B cell (primary cell): ENCODE measurements around the gene COBL.

Experiments
- EZH2 ChIP-seq: IDR thresholded peaks from 2 replicates; pipeline ENCODE4 v1.6.1; 2012; ENCODE audit warnings: borderline replicate concordance, low read depth, mild to moderate bottlenecking, moderate library complexity, low read length; ENCODE audit not compliant: insufficient read depth, poor library complexity, severe bottlenecking
- TF ChIP-seq, protein P1 (sequence below): fragments of 200-600 bp; IDR thresholded peaks from one replicate; pipeline ENCODE4 v1.8.0; 2022; ENCODE audit warnings: antibody characterized with exemption, mild to moderate bottlenecking

DNA sequence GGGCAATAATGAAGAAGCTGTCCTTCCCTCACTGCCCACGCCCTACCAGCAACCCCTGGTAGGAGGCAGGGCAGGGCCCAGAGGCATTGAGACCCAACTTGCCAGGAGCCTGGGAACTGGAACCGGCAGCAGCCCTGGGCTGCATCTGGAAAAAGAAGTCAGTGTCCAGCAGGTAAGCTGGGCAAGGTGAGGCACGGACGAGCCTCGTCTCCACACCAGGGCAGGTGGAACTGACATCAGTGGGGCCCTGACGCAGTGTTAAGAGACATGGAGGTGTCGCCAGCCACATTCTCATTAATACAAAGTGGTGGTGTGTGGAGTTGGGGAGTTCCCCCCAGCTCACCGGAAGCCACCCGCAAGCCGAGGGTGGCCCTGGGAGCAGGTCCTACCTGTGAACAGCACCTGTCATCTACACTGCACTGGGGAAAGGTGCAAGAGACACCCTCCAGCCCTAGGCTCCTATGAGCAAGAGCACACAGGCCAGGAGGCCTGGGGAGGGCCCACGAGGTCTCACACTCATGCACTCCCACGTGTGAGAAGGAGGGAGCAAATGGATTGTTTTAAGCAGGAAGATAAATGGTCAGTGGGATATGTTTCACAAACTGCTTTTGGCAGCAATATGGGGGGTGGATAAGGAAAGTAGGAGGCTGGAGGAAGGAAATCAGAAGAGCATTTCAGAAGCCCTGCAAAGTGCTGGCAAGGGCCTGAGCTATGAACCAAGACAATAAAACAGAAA lies 53.6 kb downstream of the COBL start:
- TF ChIP-seq, protein P1, sequence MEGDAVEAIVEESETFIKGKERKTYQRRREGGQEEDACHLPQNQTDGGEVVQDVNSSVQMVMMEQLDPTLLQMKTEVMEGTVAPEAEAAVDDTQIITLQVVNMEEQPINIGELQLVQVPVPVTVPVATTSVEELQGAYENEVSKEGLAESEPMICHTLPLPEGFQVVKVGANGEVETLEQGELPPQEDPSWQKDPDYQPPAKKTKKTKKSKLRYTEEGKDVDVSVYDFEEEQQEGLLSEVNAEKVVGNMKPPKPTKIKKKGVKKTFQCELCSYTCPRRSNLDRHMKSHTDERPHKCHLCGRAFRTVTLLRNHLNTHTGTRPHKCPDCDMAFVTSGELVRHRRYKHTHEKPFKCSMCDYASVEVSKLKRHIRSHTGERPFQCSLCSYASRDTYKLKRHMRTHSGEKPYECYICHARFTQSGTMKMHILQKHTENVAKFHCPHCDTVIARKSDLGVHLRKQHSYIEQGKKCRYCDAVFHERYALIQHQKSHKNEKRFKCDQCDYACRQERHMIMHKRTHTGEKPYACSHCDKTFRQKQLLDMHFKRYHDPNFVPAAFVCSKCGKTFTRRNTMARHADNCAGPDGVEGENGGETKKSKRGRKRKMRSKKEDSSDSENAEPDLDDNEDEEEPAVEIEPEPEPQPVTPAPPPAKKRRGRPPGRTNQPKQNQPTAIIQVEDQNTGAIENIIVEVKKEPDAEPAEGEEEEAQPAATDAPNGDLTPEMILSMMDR, result no peak
- TF ChIP-seq EZH2, result no peak
